CD8-positive, alpha-beta memory T cell (primary cell): ENCODE measurements around the gene SMARCD3. TPM values are rescaled to one million over a fixed set of nuclear protein-coding genes. Genes with fewer than 3 reads are reported as not detected.

ENCODE experiments used
- CTCF ChIA-PET: fragments of 350-600 bp; sonication (Branson Sonifier 250); formaldehyde crosslinking; loops from one replicate; lab custom pipeline; 2021; ENCODE audit warnings: antibody characterized with exemption; lab: Charles Lee
- POLR2A ChIA-PET: fragments of 350-600 bp; sonication (Branson Sonifier 250); formaldehyde crosslinking; loops from one replicate; lab custom pipeline; 2021; ENCODE audit warnings: antibody characterized with exemption; lab: Charles Lee
- DNase-seq, 5 donors: peaks; one replicate each; pipeline versions ENCODE4 v3.0.0 to v3.0.0-alpha.2; 2020 to 2022; ENCODE audit warnings: mixed read lengths in 1 of 5
- H3K27ac ChIP-seq: one replicate; pipeline ENCODE4 v1.7.0; 2013; ENCODE audit warnings: low read depth, mild to moderate bottlenecking, low read length, moderate library complexity
- H3K27me3 ChIP-seq: 2 replicates; pipeline ENCODE4 v1.7.0; 2013; ENCODE audit warnings: low read length, mild to moderate bottlenecking; ENCODE audit not compliant: insufficient read depth, poor library complexity, severe bottlenecking
- H3K36me3 ChIP-seq: 2 replicates; pipeline ENCODE4 v1.7.0; 2013; ENCODE audit warnings: mild to moderate bottlenecking, low read length, moderate library complexity; ENCODE audit not compliant: insufficient read depth
- H3K4me1 ChIP-seq: 2 replicates; pipeline ENCODE4 v1.7.0; 2013; ENCODE audit warnings: mild to moderate bottlenecking, low read length, moderate library complexity; ENCODE audit not compliant: insufficient read depth
- H3K4me3 ChIP-seq: 2 replicates; pipeline ENCODE4 v1.7.0; 2013; ENCODE audit warnings: mild to moderate bottlenecking, low read length
- H3K9me3 ChIP-seq: 2 replicates; pipeline ENCODE4 v1.7.0; 2013; ENCODE audit warnings: mild to moderate bottlenecking, low read length
- H3K27ac Mint-ChIP-seq, 8 donors: one replicate each; pipeline ENCODE4 v1.8.0; 2020 to 2021; ENCODE audit warnings: mixed read lengths in 8 of 8, mild to moderate bottlenecking in 6 of 8, inconsistent platforms in 3 of 8, moderate library complexity in 3 of 8
- H3K27me3 Mint-ChIP-seq, 2 donors: one replicate each; pipeline ENCODE4 v1.8.0; 2020 to 2021; ENCODE audit warnings: mixed read lengths in 2 of 2, mild to moderate bottlenecking in 1 of 2, moderate library complexity in 1 of 2
- H3K36me3 Mint-ChIP-seq, 3 donors: one replicate each; pipeline ENCODE4 v1.8.0; 2020 to 2021; ENCODE audit warnings: mixed read lengths in 3 of 3, inconsistent platforms in 1 of 3, mild to moderate bottlenecking in 1 of 3
- H3K4me1 Mint-ChIP-seq, 3 donors: one replicate each; pipeline ENCODE4 v1.8.0; 2020 to 2021; ENCODE audit warnings: mixed read lengths in 3 of 3, inconsistent platforms in 1 of 3, mild to moderate bottlenecking in 1 of 3
- H3K4me3 Mint-ChIP-seq, 7 donors: one replicate each; pipeline ENCODE4 v1.8.0; 2020 to 2021; ENCODE audit warnings: mixed read lengths in 7 of 7, mild to moderate bottlenecking in 6 of 7, moderate library complexity in 4 of 7, inconsistent platforms in 2 of 7
- H3K9me3 Mint-ChIP-seq, 5 donors: one replicate each; pipeline ENCODE4 v1.8.0; 2020 to 2022; ENCODE audit warnings: mixed read lengths in 5 of 5, mild to moderate bottlenecking in 3 of 5, moderate library complexity in 2 of 5, inconsistent platforms in 1 of 5
- polyA plus RNA-seq: library from polyadenylated mRNA; unstranded; fragments of 300-500 nt; fragmentation: Illumina TruSeq; gene quantifications from one replicate; pipeline ENCODE4 v1.2.3, GENCODE V29; 2021
- total RNA-seq, 2 experiments: library from RNA; stranded (reverse); gene quantifications; one replicate each; pipeline ENCODE4 v1.2.3, GENCODE V29; 2021

The SMARCD3 gene
- total and polyA plus RNA-seq, 3 experiments from 2014 or later: 1.8 to 5.7 (median 2.1) TPM

- H3K9me3 Mint-ChIP-seq: no peaks in the 10 kb centered on the region
- DNase-seq: peak; percentile 85 to 93 (median 86)
- Histone ChIP-seq H3K36me3 (peaks cover 9% of the 10 kb centered on the region), H3K4me3 (peak within 1 kb of the TSS; percentile 89), H3K9me3 (no peaks in the 10 kb centered on the region), H3K4me1 (peaks cover 31% of the 10 kb centered on the region), H3K27ac (peak within 1 kb of the TSS; percentile 96), H3K27me3 (no peaks in the 10 kb centered on the region)
- H3K27ac Mint-ChIP-seq: peak within 1 kb of the TSS; percentile 94 to 100 (median 99)
- H3K36me3 Mint-ChIP-seq: peaks cover 0 to 43% (median 2%) of the 10 kb centered on the region in 3 donors
- no peaks in the 10 kb centered on the region for H3K27me3 Mint-ChIP-seq
- H3K4me3 Mint-ChIP-seq: peak within 1 kb of the TSS; percentile 98 to 100 (median 100)
- H3K4me1 Mint-ChIP-seq: peaks cover 39 to 64% (median 40%) of the 10 kb centered on the region in 3 donors
- ChIA-PET POLR2A (interaction anchor here (1.0 to 1.4 kb wide), 2 partner anchors 12 to 15 kb away, joined by 4 to 6 read pairs; no protein-coding TSS in a partner anchor), CTCF (interaction anchor here (1.5 to 4.7 kb wide), 2 partner anchors 11 to 65 kb away, joined by 3 to 29 read pairs; partner anchors contain the start of gene GBX1)
Observed at GRCh38 chr7:151232091-151232916, 16.2 kb downstream of the SMARCD3 start, which contains the start of gene CHPF2. Gene CHPF2 (plus strand): TSS chr7:151232483. CDS start chr7:151234012, 1,529 bp downstream.

DNA sequence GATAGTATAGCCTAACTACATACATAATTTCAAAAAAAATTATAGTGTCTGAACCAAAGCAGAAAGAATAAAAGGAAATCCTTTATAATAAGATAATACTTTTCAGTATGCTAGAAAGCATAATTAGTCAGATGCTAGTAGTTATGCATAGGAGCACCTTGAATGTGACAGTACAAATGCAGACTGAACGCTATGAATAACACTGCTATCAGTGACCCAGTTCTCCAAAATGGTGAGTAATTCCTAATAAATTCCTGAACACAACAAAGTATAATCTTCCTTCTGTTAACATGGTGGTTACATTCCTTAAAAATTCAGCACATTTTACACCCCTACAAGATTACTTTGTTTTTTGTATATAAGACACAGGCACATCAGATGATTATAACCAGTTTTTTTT, 17.4 kb downstream of the SMARCD3 start:
- no peaks in the 10 kb centered on the region for H3K27me3 Mint-ChIP-seq
- peak overlapping the region; percentile 49 to 100 (median 99) for H3K4me3 Mint-ChIP-seq
- Histone ChIP-seq H3K36me3 (peaks cover 9% of the 10 kb centered on the region), H3K4me3 (no peak overlapping the region), H3K9me3 (no peaks in the 10 kb centered on the region), H3K27ac (no peak overlapping the region), H3K4me1 (peaks cover 35% of the 10 kb centered on the region), H3K27me3 (no peaks in the 10 kb centered on the region)
- peaks cover 0 to 40% (median 2%) of the 10 kb centered on the region in 3 donors for H3K36me3 Mint-ChIP-seq
- peaks cover 45 to 66% (median 47%) of the 10 kb centered on the region in 3 donors for H3K4me1 Mint-ChIP-seq
- no peak for DNase-seq
- ChIA-PET POLR2A (no interaction called here), CTCF (interaction anchor here (1.5 to 4.7 kb wide), 2 partner anchors 12 to 63 kb away, joined by 3 to 29 read pairs; partner anchors contain the start of gene GBX1)
- H3K27ac Mint-ChIP-seq: peak overlapping the region in 7 of 8 donors; percentile 7 to 99 (median 60)
- H3K9me3 Mint-ChIP-seq: no peaks in the 10 kb centered on the region

GRCh38 chr7:151229249-151229648, 19.2 kb downstream of the SMARCD3 start:
- no peaks in the 10 kb centered on the region for H3K27me3 ChIP-seq
- Mint-ChIP-seq H3K27ac (no peak overlapping the region), H3K4me1 (peaks cover 55 to 68% (median 61%) of the 10 kb centered on the region in 3 donors), H3K4me3 (peak overlapping the region in 1 of 7 donors; percentile 9), H3K9me3 (no peaks in the 10 kb centered on the region), H3K36me3 (peaks cover 0 to 38% (median 8%) of the 10 kb centered on the region in 3 donors), H3K27me3 (no peaks in the 10 kb centered on the region)
- H3K4me1 ChIP-seq: peaks cover 47% of the 10 kb centered on the region
- H3K9me3 ChIP-seq: no peaks in the 10 kb centered on the region
- DNase-seq: no peak
- POLR2A ChIA-PET: no interaction called here
- H3K4me3 ChIP-seq: no peak overlapping the region
- H3K27ac ChIP-seq: no peak overlapping the region
- H3K36me3 ChIP-seq: peaks cover 10% of the 10 kb centered on the region
- CTCF ChIA-PET: interaction anchor here (1.3 kb wide), 1 partner anchor 15 kb away, joined by 6 read pairs; no protein-coding TSS in a partner anchor

DNA sequence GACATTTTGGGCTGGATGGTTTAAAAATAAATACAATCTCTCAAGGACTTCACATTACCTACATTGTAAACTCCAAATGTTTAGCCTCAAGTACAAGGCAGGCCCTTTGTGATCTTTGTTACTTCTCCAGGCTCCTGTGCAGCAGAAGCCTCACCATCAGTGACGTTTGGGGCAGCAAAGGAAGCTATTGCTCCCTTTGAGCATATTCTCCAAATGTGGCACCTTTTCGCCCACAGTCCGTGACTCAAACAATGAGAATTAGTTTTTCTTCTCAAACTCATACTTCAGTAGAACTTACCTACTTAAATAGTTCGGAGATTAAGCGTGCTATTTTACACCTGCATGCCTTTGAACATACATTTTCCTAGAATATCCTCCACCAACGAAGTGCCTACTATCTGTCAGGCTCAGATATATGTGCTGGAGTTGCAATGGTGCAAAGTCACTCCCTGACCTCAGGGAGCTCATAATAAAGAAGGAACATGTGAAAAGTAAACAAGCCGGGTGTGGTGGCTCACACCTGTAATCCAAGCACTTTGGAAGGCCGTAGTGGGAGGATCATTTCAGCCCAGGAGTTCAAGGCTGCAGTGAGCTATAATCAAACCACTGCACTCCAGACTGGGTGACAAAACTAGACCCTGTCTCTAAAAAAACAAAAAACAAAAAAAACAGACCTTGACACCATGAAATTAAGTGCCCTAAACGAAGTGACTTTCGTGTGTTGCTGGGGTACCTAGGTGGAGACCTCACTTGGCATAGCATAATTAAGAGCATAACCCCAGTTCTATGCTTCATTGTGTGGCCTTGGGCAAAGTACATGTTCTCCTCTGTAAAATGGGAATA, 20.2 kb downstream of the SMARCD3 start:
- H3K9me3 ChIP-seq: no peaks in the 10 kb centered on the region
- Mint-ChIP-seq H3K9me3 (no peaks in the 10 kb centered on the region), H3K27me3 (no peaks in the 10 kb centered on the region), H3K4me3 (peak overlapping the region; percentile 87 to 100 (median 99)), H3K27ac (peak overlapping the region; percentile 89 to 99 (median 98)), H3K4me1 (peaks cover 46 to 59% (median 51%) of the 10 kb centered on the region in 3 donors), H3K36me3 (peaks cover 0 to 43% (median 9%) of the 10 kb centered on the region in 3 donors)
- ChIA-PET CTCF (interaction anchor here (1.1 to 1.3 kb wide), 2 partner anchors 16 kb away, joined by 6 to 12 read pairs; no protein-coding TSS in a partner anchor), POLR2A (interaction anchor here (1.6 kb wide), 1 partner anchor 21 kb away, joined by 13 read pairs; no protein-coding TSS in a partner anchor)
- peak overlapping the region; percentile 77 for H3K27ac ChIP-seq
- H3K4me3 ChIP-seq: peak overlapping the region; percentile 99
- H3K27me3 ChIP-seq: no peaks in the 10 kb centered on the region
- peaks cover 20% of the 10 kb centered on the region for H3K36me3 ChIP-seq
- no peak for DNase-seq
- peaks cover 37% of the 10 kb centered on the region for H3K4me1 ChIP-seq

DNA sequence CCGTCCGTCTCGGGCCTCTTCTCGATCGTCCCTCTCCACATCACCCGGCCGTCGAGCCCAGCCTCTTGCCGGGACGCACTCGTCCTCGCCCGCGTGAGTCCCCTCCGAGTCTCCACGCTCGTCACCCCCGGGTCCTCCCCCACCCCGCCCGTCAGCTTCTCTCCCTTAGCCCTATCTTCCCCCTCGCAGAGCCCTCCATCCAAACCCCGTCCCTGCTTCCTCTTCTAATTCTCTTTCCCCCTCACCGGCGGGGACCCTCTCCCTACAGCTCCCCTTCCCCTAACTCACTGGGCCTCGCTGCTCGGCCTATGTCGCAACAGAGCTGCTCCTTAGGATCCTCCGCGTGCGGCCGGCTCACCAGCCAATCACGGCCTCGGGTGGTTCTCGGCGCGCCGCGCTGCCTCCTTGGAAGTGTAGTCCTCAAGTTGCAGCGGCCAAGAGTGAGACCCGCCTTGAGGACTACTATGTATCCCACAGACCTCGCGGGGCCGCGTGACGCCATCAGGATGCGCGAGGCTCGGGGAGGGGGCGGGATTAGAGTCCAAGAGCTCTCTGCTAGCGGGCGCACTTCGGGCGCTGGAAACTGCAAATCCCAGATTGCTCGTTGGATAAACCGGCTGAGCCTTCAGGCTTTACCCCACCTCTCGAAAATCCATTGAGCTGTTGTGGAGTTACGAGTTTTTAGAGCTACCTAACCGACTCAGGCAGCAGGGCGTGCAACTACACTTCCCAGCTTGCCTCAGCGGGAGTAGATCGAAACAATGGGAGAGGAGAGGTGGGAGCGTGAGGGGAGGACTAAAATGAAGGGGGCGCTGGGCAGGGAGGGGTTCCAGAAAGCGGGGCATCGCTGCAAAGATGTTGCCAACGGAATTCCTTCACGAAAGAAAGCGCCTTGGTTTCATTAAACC, 21.4 kb downstream of the SMARCD3 start, which contains the start of gene ABCF2:
Gene ABCF2 (minus strand): TSS at position 331 of the 908 bp plus-strand sequence. CDS start 747 bp downstream, outside the sequence.
- Histone ChIP-seq H3K36me3 (peaks cover 29% of the 10 kb centered on the region), H3K4me3 (peak within 1 kb of the TSS; percentile 99), H3K27me3 (no peaks in the 10 kb centered on the region), H3K9me3 (no peaks in the 10 kb centered on the region), H3K4me1 (peaks cover 34% of the 10 kb centered on the region), H3K27ac (peak within 1 kb of the TSS; percentile 77)
- POLR2A ChIA-PET: interaction anchor here (0.6 to 1.6 kb wide), 9 partner anchors 9 to 484 kb away, joined by 3 to 13 read pairs (median 5); partner anchors contain the start of genes NUB1 and RHEB
- Mint-ChIP-seq H3K36me3 (peaks cover 0 to 47% (median 14%) of the 10 kb centered on the region in 3 donors), H3K27ac (peak within 1 kb of the TSS; percentile 89 to 99 (median 98)), H3K9me3 (no peaks in the 10 kb centered on the region), H3K4me1 (peaks cover 42 to 53% (median 52%) of the 10 kb centered on the region in 3 donors), H3K27me3 (no peaks in the 10 kb centered on the region), H3K4me3 (peak within 1 kb of the TSS; percentile 87 to 100 (median 99))
- CTCF ChIA-PET: interaction anchor here (0.9 to 2.3 kb wide), 4 partner anchors 15 to 52 kb away, joined by 3 to 12 read pairs (median 6); no protein-coding TSS in a partner anchor
- peak; percentile 94 to 98 (median 97) for DNase-seq

DNA sequence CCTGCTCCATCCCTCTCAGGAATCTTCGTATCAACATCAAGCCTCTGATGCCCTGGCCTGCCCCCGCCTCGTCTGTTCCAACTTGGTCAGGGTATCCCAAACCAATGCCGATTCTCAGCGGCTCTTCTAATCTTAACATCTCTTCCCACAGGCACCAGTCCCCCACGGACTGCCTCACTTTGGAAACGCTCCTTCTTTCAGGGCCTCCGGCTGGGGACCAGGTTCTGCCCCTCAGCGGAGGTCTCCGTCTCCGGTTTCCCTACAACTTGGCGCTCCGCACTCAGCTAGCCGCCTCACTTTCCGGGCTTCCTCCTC, 22.0 kb downstream of the SMARCD3 start:
- CTCF ChIA-PET: interaction anchor here (0.9 to 2.3 kb wide), 3 partner anchors 16 to 51 kb away, joined by 3 to 8 read pairs (median 3); no protein-coding TSS in a partner anchor
- Histone ChIP-seq H3K27ac (peak overlapping the region; percentile 77), H3K4me1 (peaks cover 28% of the 10 kb centered on the region), H3K27me3 (no peaks in the 10 kb centered on the region), H3K4me3 (peak overlapping the region; percentile 99), H3K36me3 (peaks cover 31% of the 10 kb centered on the region), H3K9me3 (no peaks in the 10 kb centered on the region)
- peaks cover 36 to 47% (median 46%) of the 10 kb centered on the region in 3 donors for H3K4me1 Mint-ChIP-seq
- H3K4me3 Mint-ChIP-seq: peak overlapping the region; percentile 87 to 100 (median 99)
- POLR2A ChIA-PET: interaction anchor here (1.2 to 1.6 kb wide), 5 partner anchors 10 to 293 kb away, joined by 5 to 13 read pairs (median 8); partner anchors contain the start of gene RHEB
- no peak for DNase-seq
- H3K9me3 Mint-ChIP-seq: no peaks in the 10 kb centered on the region
- H3K27me3 Mint-ChIP-seq: no peaks in the 10 kb centered on the region
- peaks cover 0 to 50% (median 14%) of the 10 kb centered on the region in 3 donors for H3K36me3 Mint-ChIP-seq
- peak overlapping the region; percentile 89 to 99 (median 98) for H3K27ac Mint-ChIP-seq
